HepG2 (cell line): ENCODE data around the gene PLEKHG7.

Experiments
- ZBTB21 ChIP-seq: sonication (generic); formaldehyde crosslinking; IDR thresholded peaks from 2 replicates; pipeline ENCODE4 v1.4.0; 2020; ENCODE audit warnings: missing genetic modification reagents
- ZFY ChIP-seq: sonication (generic); formaldehyde crosslinking; IDR thresholded peaks from 2 replicates; pipeline ENCODE4 v1.4.0; 2020; ENCODE audit warnings: missing genetic modification reagents

- TF ChIP-seq ZFY (CRISPR knock-in tag) = no peak
- no peak for TF ChIP-seq ZBTB21
Observed at GRCh38 chr12:92706594-92706993, 3.8 kb downstream of the PLEKHG7 start.
